ENCODE measurements around the gene ATG5.

DNA sequence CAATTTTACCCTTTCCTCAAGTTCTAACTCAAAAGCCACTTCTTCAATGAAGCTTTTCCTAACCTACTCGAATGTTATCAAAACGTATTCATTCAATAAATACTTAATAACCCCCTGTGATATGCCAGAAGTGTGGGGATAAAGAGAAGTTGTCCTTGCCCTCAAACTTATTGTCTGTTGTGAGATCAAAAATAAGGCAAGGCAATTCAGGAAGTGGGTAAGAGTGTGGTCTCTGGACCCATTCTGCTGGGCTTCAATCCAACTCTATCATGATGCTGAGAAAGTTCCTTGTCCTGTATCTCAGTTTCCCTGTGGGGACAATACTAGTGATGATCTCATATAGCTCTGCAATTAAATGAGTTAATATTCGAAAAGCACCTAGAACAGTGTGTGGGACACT lies 146.7 kb downstream of the ATG5 start:
- TF ChIP-seq POLR2A (IDR thresholded peaks at IDR 0.05): no peak
- TF ChIP-seq, protein P1, sequence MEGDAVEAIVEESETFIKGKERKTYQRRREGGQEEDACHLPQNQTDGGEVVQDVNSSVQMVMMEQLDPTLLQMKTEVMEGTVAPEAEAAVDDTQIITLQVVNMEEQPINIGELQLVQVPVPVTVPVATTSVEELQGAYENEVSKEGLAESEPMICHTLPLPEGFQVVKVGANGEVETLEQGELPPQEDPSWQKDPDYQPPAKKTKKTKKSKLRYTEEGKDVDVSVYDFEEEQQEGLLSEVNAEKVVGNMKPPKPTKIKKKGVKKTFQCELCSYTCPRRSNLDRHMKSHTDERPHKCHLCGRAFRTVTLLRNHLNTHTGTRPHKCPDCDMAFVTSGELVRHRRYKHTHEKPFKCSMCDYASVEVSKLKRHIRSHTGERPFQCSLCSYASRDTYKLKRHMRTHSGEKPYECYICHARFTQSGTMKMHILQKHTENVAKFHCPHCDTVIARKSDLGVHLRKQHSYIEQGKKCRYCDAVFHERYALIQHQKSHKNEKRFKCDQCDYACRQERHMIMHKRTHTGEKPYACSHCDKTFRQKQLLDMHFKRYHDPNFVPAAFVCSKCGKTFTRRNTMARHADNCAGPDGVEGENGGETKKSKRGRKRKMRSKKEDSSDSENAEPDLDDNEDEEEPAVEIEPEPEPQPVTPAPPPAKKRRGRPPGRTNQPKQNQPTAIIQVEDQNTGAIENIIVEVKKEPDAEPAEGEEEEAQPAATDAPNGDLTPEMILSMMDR (IDR thresholded peaks at IDR 0.05): no peak

Data from heart left ventricle (tissue), 13 donors.